Thyroid gland (tissue), 4 donors: ENCODE results near the gene DPP4.

Experiments used
- POLR2A ChIP-seq, 2 donors: fragments of 450-650 bp; IDR thresholded peaks; one replicate each; pipeline ENCODE4 v1.6.1; 2017; ENCODE audit warnings: antibody characterized with exemption in 2 of 2, mild to moderate bottlenecking in 2 of 2, moderate library complexity in 1 of 2
- TF ChIP-seq, protein P1 (sequence below), 6 experiments: fragments of 200-600 bp in 3 of 6; fragments of 450-650 bp in 3 of 6; sonication (generic) in 3 of 6; IDR thresholded peaks; one replicate each; pipeline ENCODE4 v1.5.1; 2016 to 2019; ENCODE audit warnings: antibody characterized with exemption in 6 of 6, mild to moderate bottlenecking in 2 of 6, inconsistent platforms in 1 of 6, moderate library complexity in 1 of 6

DNA sequence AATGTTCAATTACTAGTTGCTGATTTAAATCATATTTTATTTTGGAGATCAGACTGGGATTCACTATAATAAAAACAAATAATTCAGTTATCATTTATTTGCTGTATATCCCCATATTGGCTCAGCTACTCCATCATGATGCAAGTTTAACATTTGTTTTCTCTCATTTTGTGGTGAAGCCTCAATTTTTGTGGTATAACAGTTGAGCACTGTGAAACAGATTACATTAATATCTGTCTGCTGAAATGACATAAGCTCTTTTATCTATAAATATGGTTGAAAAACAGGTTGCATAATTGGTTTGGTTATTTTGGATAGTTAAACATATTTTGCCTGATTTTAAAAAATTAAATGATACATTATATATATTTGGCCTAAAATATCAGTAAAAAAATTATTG is 67.7 kb downstream of the DPP4 start:
- TF ChIP-seq, protein P1, sequence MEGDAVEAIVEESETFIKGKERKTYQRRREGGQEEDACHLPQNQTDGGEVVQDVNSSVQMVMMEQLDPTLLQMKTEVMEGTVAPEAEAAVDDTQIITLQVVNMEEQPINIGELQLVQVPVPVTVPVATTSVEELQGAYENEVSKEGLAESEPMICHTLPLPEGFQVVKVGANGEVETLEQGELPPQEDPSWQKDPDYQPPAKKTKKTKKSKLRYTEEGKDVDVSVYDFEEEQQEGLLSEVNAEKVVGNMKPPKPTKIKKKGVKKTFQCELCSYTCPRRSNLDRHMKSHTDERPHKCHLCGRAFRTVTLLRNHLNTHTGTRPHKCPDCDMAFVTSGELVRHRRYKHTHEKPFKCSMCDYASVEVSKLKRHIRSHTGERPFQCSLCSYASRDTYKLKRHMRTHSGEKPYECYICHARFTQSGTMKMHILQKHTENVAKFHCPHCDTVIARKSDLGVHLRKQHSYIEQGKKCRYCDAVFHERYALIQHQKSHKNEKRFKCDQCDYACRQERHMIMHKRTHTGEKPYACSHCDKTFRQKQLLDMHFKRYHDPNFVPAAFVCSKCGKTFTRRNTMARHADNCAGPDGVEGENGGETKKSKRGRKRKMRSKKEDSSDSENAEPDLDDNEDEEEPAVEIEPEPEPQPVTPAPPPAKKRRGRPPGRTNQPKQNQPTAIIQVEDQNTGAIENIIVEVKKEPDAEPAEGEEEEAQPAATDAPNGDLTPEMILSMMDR (IDR thresholded peaks at IDR 0.05), result no peak
- no peak for TF ChIP-seq POLR2A (IDR thresholded peaks at IDR 0.05)
